Mucosa of stomach (tissue), 1 donor: ENCODE data around the gene TBC1D16.

Source experiments
- H3K27me3 ChIP-seq: one replicate; pipeline ENCODE4 v1.7.0; 2013; ENCODE audit warnings: mild to moderate bottlenecking, low read length; ENCODE audit not compliant: control insufficient read depth, insufficient read depth
- H3K36me3 ChIP-seq: one replicate; pipeline ENCODE4 v1.7.0; 2013; ENCODE audit warnings: low read length; ENCODE audit not compliant: control insufficient read depth, insufficient read depth
- H3K4me1 ChIP-seq: one replicate; pipeline ENCODE4 v1.7.0; 2013; ENCODE audit warnings: mild to moderate bottlenecking, low read length; ENCODE audit not compliant: control insufficient read depth, insufficient read depth
- H3K4me3 ChIP-seq: one replicate; pipeline ENCODE4 v1.7.0; 2013; ENCODE audit warnings: low read length
- H3K9ac ChIP-seq: one replicate; pipeline ENCODE4 v1.7.0; 2013; ENCODE audit warnings: mild to moderate bottlenecking, low read length, moderate library complexity
- H3K9me3 ChIP-seq: one replicate; pipeline ENCODE4 v1.7.0; 2013; ENCODE audit warnings: mild to moderate bottlenecking, low read length, moderate library complexity; ENCODE audit not compliant: control insufficient read depth
- donor health status: Pancreatic carcinoma.

TBC1D16 gene

GRCh38 chr17:79923974-79924638 lies 111.6 kb downstream of the TBC1D16 start:
- Histone ChIP-seq H3K9ac (peak overlapping the region; percentile 43), H3K27me3 (peaks cover 17% of the 10 kb centered on the region), H3K36me3 (no peaks in the 10 kb centered on the region), H3K4me1 (peaks cover 68% of the 10 kb centered on the region), H3K9me3 (no peaks in the 10 kb centered on the region), H3K4me3 (no peak overlapping the region)

- H3K9ac ChIP-seq = no peak overlapping the region
- no peaks in the 10 kb centered on the region for H3K36me3 ChIP-seq
- H3K27me3 ChIP-seq = peaks cover 12% of the 10 kb centered on the region
- H3K9me3 ChIP-seq = no peaks in the 10 kb centered on the region
- peaks cover 77% of the 10 kb centered on the region for H3K4me1 ChIP-seq
- H3K4me3 ChIP-seq = no peak overlapping the region
Measured at GRCh38 chr17:79922798-79923197, 112.9 kb downstream of the TBC1D16 start.

GRCh38 chr17:79922116-79922601 lies 113.5 kb downstream of the TBC1D16 start:
- H3K27me3 ChIP-seq = peaks cover 12% of the 10 kb centered on the region
- peaks cover 70% of the 10 kb centered on the region for H3K4me1 ChIP-seq
- no peaks in the 10 kb centered on the region for H3K36me3 ChIP-seq
- H3K9ac ChIP-seq = peak overlapping the region; percentile 83
- no peaks in the 10 kb centered on the region for H3K9me3 ChIP-seq
- H3K4me3 ChIP-seq = no peak overlapping the region

- Histone ChIP-seq H3K4me1 (peaks cover 68% of the 10 kb centered on the region), H3K36me3 (no peaks in the 10 kb centered on the region), H3K9me3 (no peaks in the 10 kb centered on the region), H3K4me3 (peak overlapping the region; percentile 54), H3K9ac (peak overlapping the region; percentile 83), H3K27me3 (peaks cover 6% of the 10 kb centered on the region)
Measured at GRCh38 chr17:79921411-79922115, 114.1 kb downstream of the TBC1D16 start.

- H3K4me1 ChIP-seq = peaks cover 68% of the 10 kb centered on the region
- H3K4me3 ChIP-seq = peak overlapping the region; percentile 54
- peak overlapping the region; percentile 83 for H3K9ac ChIP-seq
- H3K36me3 ChIP-seq = no peaks in the 10 kb centered on the region
- H3K27me3 ChIP-seq = peaks cover 3% of the 10 kb centered on the region
- H3K9me3 ChIP-seq = no peaks in the 10 kb centered on the region
Measured at GRCh38 chr17:79920751-79921410, 114.8 kb downstream of the TBC1D16 start.

- peaks cover 68% of the 10 kb centered on the region for H3K4me1 ChIP-seq
- H3K9ac ChIP-seq = peak overlapping the region; percentile 83
- no peaks in the 10 kb centered on the region for H3K36me3 ChIP-seq
- peak overlapping the region; percentile 54 for H3K4me3 ChIP-seq
- H3K9me3 ChIP-seq = no peaks in the 10 kb centered on the region
- peaks cover 3% of the 10 kb centered on the region for H3K27me3 ChIP-seq
Measured at GRCh38 chr17:79919862-79920720, 115.6 kb downstream of the TBC1D16 start.

GRCh38 chr17:79919164-79919585 lies 116.5 kb downstream of the TBC1D16 start:
- Histone ChIP-seq H3K4me1 (peaks cover 61% of the 10 kb centered on the region), H3K9me3 (no peaks in the 10 kb centered on the region), H3K27me3 (peaks cover 3% of the 10 kb centered on the region), H3K4me3 (peak overlapping the region; percentile 54), H3K9ac (peak overlapping the region; percentile 83), H3K36me3 (no peaks in the 10 kb centered on the region)

GRCh38 chr17:79918581-79919163 lies 117.0 kb downstream of the TBC1D16 start:
- Histone ChIP-seq H3K27me3 (peaks cover 3% of the 10 kb centered on the region), H3K4me3 (no peak overlapping the region), H3K4me1 (peaks cover 57% of the 10 kb centered on the region), H3K36me3 (no peaks in the 10 kb centered on the region), H3K9ac (peak overlapping the region; percentile 27), H3K9me3 (no peaks in the 10 kb centered on the region)

GRCh38 chr17:79917902-79918484 lies 117.7 kb downstream of the TBC1D16 start:
- no peaks in the 10 kb centered on the region for H3K36me3 ChIP-seq
- peaks cover 3% of the 10 kb centered on the region for H3K27me3 ChIP-seq
- no peaks in the 10 kb centered on the region for H3K9me3 ChIP-seq
- no peak overlapping the region for H3K9ac ChIP-seq
- peaks cover 57% of the 10 kb centered on the region for H3K4me1 ChIP-seq
- H3K4me3 ChIP-seq = no peak overlapping the region

GRCh38 chr17:79916991-79917901 lies 118.4 kb downstream of the TBC1D16 start:
- peaks cover 56% of the 10 kb centered on the region for H3K4me1 ChIP-seq
- H3K36me3 ChIP-seq = no peaks in the 10 kb centered on the region
- H3K9ac ChIP-seq = no peak overlapping the region
- no peaks in the 10 kb centered on the region for H3K9me3 ChIP-seq
- H3K4me3 ChIP-seq = no peak overlapping the region
- H3K27me3 ChIP-seq = no peaks in the 10 kb centered on the region
